K562 (cell line): ENCODE measurements around the gene TENT4A.

Experiments
- CBFA2T2 ChIP-seq: fragments of 450-650 bp; conservative IDR thresholded peaks from 2 replicates; pipeline ENCODE4 v1.6.1; 2017; ENCODE audit warnings: mild to moderate bottlenecking
- CHD2 ChIP-seq: IDR thresholded peaks from 2 replicates; pipeline ENCODE4 v1.6.1; 2011; ENCODE audit warnings: low read depth, low read length
- EZH2 ChIP-seq: IDR thresholded peaks from 2 replicates; pipeline ENCODE4 v1.6.1; 2012; ENCODE audit warnings: low read depth, mild to moderate bottlenecking, inconsistent platforms, low read length, borderline replicate concordance
- JUND ChIP-seq, 2 experiments: IDR thresholded peaks; 2 replicates in 1 of 2; 3 replicates in 1 of 2; pipeline ENCODE4 v1.6.1; 2011; ENCODE audit warnings: borderline replicate concordance in 2 of 2, low read depth in 2 of 2, low read length in 2 of 2, improper control_type of control experiment in 1 of 2, missing biosample characterization in 1 of 2, missing genetic modification characterization in 1 of 2, missing genetic modification reagents in 1 of 2
- MAFK ChIP-seq: IDR thresholded peaks from 2 replicates; pipeline ENCODE4 v1.6.1; 2011; ENCODE audit warnings: low read length, improper control_type of control experiment
- MED1 ChIP-seq: sonication (generic); formaldehyde crosslinking; IDR thresholded peaks from 2 replicates; pipeline ENCODE4 v1.8.1; 2023; ENCODE audit warnings: missing genetic modification reagents, borderline replicate concordance
- NR2C1 ChIP-seq, 2 experiments: fragments of 450-650 bp; IDR thresholded peaks; 2 replicates each; pipeline ENCODE4 v1.6.1; 2017; ENCODE audit warnings: mild to moderate bottlenecking in 2 of 2, antibody characterized with exemption in 1 of 2, inconsistent platforms in 1 of 2, missing compliant biosample characterization in 1 of 2, missing genetic modification characterization in 1 of 2
- ZEB2 ChIP-seq: fragments of 450-650 bp; IDR thresholded peaks from 2 replicates; pipeline ENCODE4 v1.6.1; 2016
- ZNF76 ChIP-seq: fragments of 250-450 bp; sonication (Bioruptor Pico); IDR thresholded peaks from 2 replicates; pipeline ENCODE4 v1.4.0; 2020; ENCODE audit warnings: mild to moderate bottlenecking, moderate library complexity, borderline replicate concordance
- ZNF780A ChIP-seq: fragments of 250-450 bp; sonication (Bioruptor Pico); IDR thresholded peaks from 2 replicates; pipeline ENCODE4 v1.5.0; 2021; ENCODE audit warnings: mild to moderate bottlenecking
- TF ChIP-seq, protein P1 (sequence below): sonication (generic); formaldehyde crosslinking; IDR thresholded peaks from 2 replicates; pipeline ENCODE4 v1.8.1; 2023; ENCODE audit warnings: mild to moderate bottlenecking, missing genetic modification reagents
- TF ChIP-seq, protein P2 (sequence below): IDR thresholded peaks from 3 replicates; pipeline ENCODE4 v1.6.1; 2011; ENCODE audit warnings: borderline replicate concordance, mild to moderate bottlenecking; ENCODE audit not compliant: insufficient read length, insufficient read depth

DNA sequence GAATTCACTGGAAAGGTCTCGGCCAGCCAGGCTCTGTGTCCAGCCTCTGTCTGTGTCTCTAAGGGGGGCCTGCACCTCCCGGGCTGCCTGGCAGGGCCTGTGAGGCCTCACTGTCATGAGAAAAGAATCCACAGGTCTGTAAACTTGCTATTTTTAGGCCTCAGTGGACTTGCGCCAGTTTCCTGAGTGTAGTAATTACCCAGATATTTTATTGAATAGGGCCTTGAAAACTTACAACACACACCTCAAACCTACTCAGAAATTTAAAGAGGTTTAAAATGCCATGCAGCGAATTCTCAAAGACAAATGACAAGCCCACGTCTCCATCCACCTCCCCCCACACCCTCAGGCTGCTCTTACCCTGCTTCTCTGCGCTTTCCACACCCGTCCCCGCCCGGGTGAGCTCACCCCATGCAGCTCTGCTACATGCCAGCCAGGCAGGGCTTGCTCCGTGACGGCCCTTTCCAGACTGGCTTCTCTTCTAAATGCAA lies 8.8 kb upstream of the TENT4A start:
- TF ChIP-seq, protein P1, sequence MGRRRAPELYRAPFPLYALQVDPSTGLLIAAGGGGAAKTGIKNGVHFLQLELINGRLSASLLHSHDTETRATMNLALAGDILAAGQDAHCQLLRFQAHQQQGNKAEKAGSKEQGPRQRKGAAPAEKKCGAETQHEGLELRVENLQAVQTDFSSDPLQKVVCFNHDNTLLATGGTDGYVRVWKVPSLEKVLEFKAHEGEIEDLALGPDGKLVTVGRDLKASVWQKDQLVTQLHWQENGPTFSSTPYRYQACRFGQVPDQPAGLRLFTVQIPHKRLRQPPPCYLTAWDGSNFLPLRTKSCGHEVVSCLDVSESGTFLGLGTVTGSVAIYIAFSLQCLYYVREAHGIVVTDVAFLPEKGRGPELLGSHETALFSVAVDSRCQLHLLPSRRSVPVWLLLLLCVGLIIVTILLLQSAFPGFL (CRISPR knock-in tag) = no peak
- TF ChIP-seq ZNF76 (CRISPR knock-in tag) (no peak), JUND (IDR thresholded peaks at IDR 0.05; ENCODE audit: borderline replicate concordance, low read depth, low read length) (no peak), JUND (tag; IDR thresholded peaks at IDR 0.05; ENCODE audit: borderline replicate concordance, low read depth, low read length) (no peak), CHD2 (no peak), NR2C1 (IDR thresholded peaks at IDR 0.05) (no peak), NR2C1 (tag; IDR thresholded peaks at IDR 0.05) (no peak), CBFA2T2 (no peak), ZEB2 (no peak), MAFK (no peak), ZNF780A (CRISPR knock-in tag) (no peak), MED1 (CRISPR knock-in tag) (no peak), EZH2 (no peak)
- TF ChIP-seq, protein P2, sequence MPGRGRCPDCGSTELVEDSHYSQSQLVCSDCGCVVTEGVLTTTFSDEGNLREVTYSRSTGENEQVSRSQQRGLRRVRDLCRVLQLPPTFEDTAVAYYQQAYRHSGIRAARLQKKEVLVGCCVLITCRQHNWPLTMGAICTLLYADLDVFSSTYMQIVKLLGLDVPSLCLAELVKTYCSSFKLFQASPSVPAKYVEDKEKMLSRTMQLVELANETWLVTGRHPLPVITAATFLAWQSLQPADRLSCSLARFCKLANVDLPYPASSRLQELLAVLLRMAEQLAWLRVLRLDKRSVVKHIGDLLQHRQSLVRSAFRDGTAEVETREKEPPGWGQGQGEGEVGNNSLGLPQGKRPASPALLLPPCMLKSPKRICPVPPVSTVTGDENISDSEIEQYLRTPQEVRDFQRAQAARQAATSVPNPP = no peak
